ENCODE data around the gene TBXA2R.

The TBXA2R gene

GRCh38 chr19:3609779-3610719, 3.4 kb upstream of the TBXA2R start:
- no peak for TF ChIP-seq POLR2A (IDR thresholded peaks at IDR 0.05; ENCODE audit: low read depth, low read length)
- DNase-seq (ENCODE audit: insufficient read length, low spot score): peak; percentile 59
- FAIRE-seq: no peak

- FAIRE-seq: no peak
- no peak for TF ChIP-seq POLR2A (IDR thresholded peaks at IDR 0.05; ENCODE audit: low read depth, low read length)
- no peak for DNase-seq (ENCODE audit: insufficient read length, low spot score)
Measured at GRCh38 chr19:3608750-3609322, 2.2 kb upstream of the TBXA2R start.

- FAIRE-seq: no peak
- DNase-seq (ENCODE audit: insufficient read length, low spot score): peak; percentile 47
Measured at GRCh38 chr19:3608079-3608641, 1.5 kb upstream of the TBXA2R start.

GRCh38 chr19:3607303-3608078, 816 bp upstream of the TBXA2R start:
- FAIRE-seq (no peak), DNase-seq (ENCODE audit: insufficient read length, low spot score) (peak; percentile 90)
- TF ChIP-seq POLR2A (IDR thresholded peaks at IDR 0.05; ENCODE audit: low read depth, low read length): no peak; the same call in 1 of the 2 replicates

More at GRCh38 chr19:3608079-3608641, 1.5 kb upstream of the TBXA2R start:
- TF ChIP-seq POLR2A (IDR thresholded peaks at IDR 0.05; ENCODE audit: low read depth, low read length): no peak

GRCh38 chr19:3606174-3606689, 443 bp downstream of the TBXA2R start:
- 0 out of 2 replicates have a peak, but pooled peaks have one; percentile 2 for TF ChIP-seq POLR2A (IDR thresholded peaks at IDR 0.05; ENCODE audit: low read depth, low read length)
- peak; percentile 78 for DNase-seq (ENCODE audit: insufficient read length, low spot score)
- no peak for FAIRE-seq

- no peak for TF ChIP-seq POLR2A (IDR thresholded peaks at IDR 0.05; ENCODE audit: low read depth, low read length)
- FAIRE-seq: no peak
- no peak for DNase-seq (ENCODE audit: insufficient read length, low spot score)
Measured at GRCh38 chr19:3605770-3606169, 905 bp downstream of the TBXA2R start.

GRCh38 chr19:3605361-3605760, 1.3 kb downstream of the TBXA2R start:
- no peak for FAIRE-seq
- no peak for DNase-seq (ENCODE audit: insufficient read length, low spot score)
- TF ChIP-seq POLR2A (IDR thresholded peaks at IDR 0.05; ENCODE audit: low read depth, low read length): no peak

GRCh38 chr19:3604987-3605343, 1.7 kb downstream of the TBXA2R start:
- DNase-seq (ENCODE audit: insufficient read length, low spot score) (no peak), FAIRE-seq (no peak)
- no peak for TF ChIP-seq POLR2A (IDR thresholded peaks at IDR 0.05; ENCODE audit: low read depth, low read length)

- FAIRE-seq (no peak), DNase-seq (ENCODE audit: insufficient read length, low spot score) (no peak)
- no peak for TF ChIP-seq POLR2A (IDR thresholded peaks at IDR 0.05; ENCODE audit: low read depth, low read length)
Measured at GRCh38 chr19:3604227-3604986, 2.3 kb downstream of the TBXA2R start.

- DNase-seq (ENCODE audit: insufficient read length, low spot score): no peak
- FAIRE-seq: no peak
- TF ChIP-seq POLR2A (IDR thresholded peaks at IDR 0.05; ENCODE audit: low read depth, low read length): no peak
Measured at GRCh38 chr19:3603121-3603811, 3.4 kb downstream of the TBXA2R start.

GRCh38 chr19:3601021-3601420, 5.7 kb downstream of the TBXA2R start:
- FAIRE-seq (no peak), DNase-seq (ENCODE audit: insufficient read length, low spot score) (no peak)
- TF ChIP-seq POLR2A (IDR thresholded peaks at IDR 0.05; ENCODE audit: low read depth, low read length): no peak

GRCh38 chr19:3599776-3600187, 6.9 kb downstream of the TBXA2R start:
- DNase-seq (ENCODE audit: insufficient read length, low spot score): peak; percentile 55
- no peak for TF ChIP-seq POLR2A (IDR thresholded peaks at IDR 0.05; ENCODE audit: low read depth, low read length)
- FAIRE-seq: no peak
